Heart right ventricle (tissue), 16 donors: ENCODE data around the gene PPFIA2. TPM values are rescaled to one million over a fixed set of nuclear protein-coding genes. Genes with fewer than 3 reads are reported as not detected.

ENCODE experiments used
- ATAC-seq, 8 donors: fragments of 200-7000 bp; cut with Tn5 transposase; one replicate each; pipeline ENCODE4 v1.9.1; 2020; ENCODE audit warnings: mild to moderate bottlenecking in 8 of 8, moderate library complexity in 8 of 8, moderate number of reproducible peaks in 1 of 8
- DNase-seq, 2 donors: peaks; one replicate each; pipeline ENCODE4 v3.0.0-alpha.2; 2020
- H3K27ac ChIP-seq, 10 donors: fragments of 200-600 bp; sonication (generic) in 2 of 10; one replicate each; pipeline versions ENCODE4 v1.5.0 to v1.8.0; 2020 to 2022; ENCODE audit warnings: mild to moderate bottlenecking in 3 of 10
- H3K27me3 ChIP-seq, 7 donors: fragments of 200-600 bp; one replicate each; pipeline ENCODE4 v1.8.0; 2021 to 2022; ENCODE audit warnings: mild to moderate bottlenecking in 2 of 7
- H3K36me3 ChIP-seq, 9 donors: fragments of 200-600 bp; sonication (generic) in 1 of 9; one replicate each; pipeline versions ENCODE4 v1.5.0 to v1.8.0; 2020 to 2022; ENCODE audit warnings: mild to moderate bottlenecking in 2 of 9
- H3K4me1 ChIP-seq, 9 donors: fragments of 200-600 bp; sonication (generic) in 1 of 9; one replicate each; pipeline versions ENCODE4 v1.5.0 to v1.8.0; 2020 to 2022; ENCODE audit warnings: mild to moderate bottlenecking in 4 of 9
- H3K4me3 ChIP-seq, 10 donors: fragments of 200-600 bp; sonication (generic) in 2 of 10; one replicate each; pipeline versions ENCODE4 v1.5.0 to v1.8.0; 2020 to 2022; ENCODE audit warnings: mild to moderate bottlenecking in 7 of 10, moderate library complexity in 2 of 10
- H3K9me3 ChIP-seq, 11 donors: fragments of 200-600 bp in 10 of 11; sonication (generic) in 2 of 11; one replicate each; pipeline versions ENCODE4 v1.5.0 to v1.8.0; 2013 to 2022; ENCODE audit warnings: mild to moderate bottlenecking in 2 of 11, control low read depth in 1 of 11, moderate library complexity in 1 of 11
- CTCF ChIP-seq, 9 donors: fragments of 200-600 bp; sonication (generic) in 2 of 9; IDR thresholded peaks; one replicate each; pipeline versions ENCODE4 v1.5.0 to v1.8.0; 2021 to 2022; ENCODE audit warnings: antibody characterized with exemption in 9 of 9, mild to moderate bottlenecking in 5 of 9, moderate library complexity in 1 of 9
- WGBS, 2 donors: extraction: QIAGEN DNeasy Blood & Tissue Kit; methylation state at CpG; one replicate each; pipeline ENCODE4 v1.1.7; 2013; ENCODE audit warnings: inconsistent platforms in 1 of 2; 5-methylcytosine and 5-hydroxymethylcytosine counted together
- intact Hi-C, 10 donors: fragments of 100-400 bp; cut with DNase I; formaldehyde crosslinking; loops; one replicate each; pipeline versions ENCODE4 v1.11.1 to v1.14.2; 2022
- polyA plus RNA-seq, 2 donors: library from polyadenylated mRNA; stranded (reverse); fragments of 200-250 nt; gene quantifications; one replicate each; pipeline ENCODE4 v1.2.3, GENCODE V29; 2013
- total RNA-seq, 10 donors: library from RNA; stranded (reverse); fragmentation: NEBNext Ultra II Directional in 3 of 10; extraction: Animal tissue kit (Norgen Biotek cat#: 25700) in 3 of 10; gene quantifications; one replicate each; pipeline versions ENCODE4 v1.2.1 to v1.2.4, GENCODE V29; 2021 to 2023
- donor health status: Arrhythmogenic right ventricular cardiomyopathy.
- donor health status: ischemic (EF 13 %, LVEDD 7.1; RV severe dilation, severe dysfunction).
- donor health status: healthy with polysubstance abuse.
- donor health status: DM: no; HTN: yes; CAD: no.
- donor health status: DM: no; HTN: no; CAD: no.
- donor health status: ischemic (EF 25% LVEDD 6.9; RV normal size, moderate dysfunction).
- donor health status: ischemic (EF 25% LVEDD 5.7; RV mildly dilated, moderate dysfunction).
- donor health status: healthy.
- donor health status: DM: yes; HTN: yes; CAD: no.
- donor health status: Ischemic cardiomyopathy.
- donor health status: ischemic (EF 35%, LVEDD 5.7; RV mildly dilated, moderate dysfunction).
- donor health status: nonischemic (EF 11% LVEDD 7.7; RV severe dilation, severe dysfunction).
- donor health status: DM: yes; HTN: yes; CAD: no.
- donor health status: PGD.
- donor health status: ischemic (EF 29% LVEDD 5.4; RV normal size, mild dysfunction).
- donor health status: nonischemic (EF 23%, LVEDD 6.1; RV moderate dilation, normal function).

The PPFIA2 gene
- total and polyA plus RNA-seq, 12 donors: 0.15 to 1.3 (median 0.52) TPM; not detected in 1

DNA sequence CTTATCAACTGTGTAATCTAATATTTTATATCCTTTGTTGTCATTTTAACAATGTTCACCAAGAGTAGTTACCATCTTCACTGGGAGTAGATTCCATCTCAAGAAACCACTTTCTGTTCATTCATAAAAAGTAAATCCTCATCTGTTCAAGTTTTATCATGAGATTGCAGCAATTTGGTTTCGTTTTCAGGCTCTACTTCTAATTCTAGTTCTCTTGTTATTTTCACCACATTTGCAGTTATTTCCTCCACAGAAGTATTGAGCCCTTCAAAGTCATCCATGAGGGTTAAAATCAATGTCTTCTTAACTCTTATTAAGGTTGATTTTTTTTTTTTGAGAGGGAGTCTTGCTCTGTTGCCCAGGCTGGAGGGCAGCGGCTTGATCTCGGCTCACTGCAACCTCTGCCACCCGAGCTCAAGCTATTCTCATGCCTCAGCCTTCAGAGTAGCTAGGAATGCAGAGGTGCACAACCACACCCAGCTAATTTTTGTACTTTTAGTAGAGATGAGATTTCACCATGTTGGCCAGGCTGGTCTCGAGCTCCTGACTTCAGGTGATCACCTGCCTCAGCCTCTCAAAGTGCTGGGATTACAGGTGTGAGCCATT lies 404.7 kb downstream of the PPFIA2 start:
- TF ChIP-seq CTCF (IDR thresholded peaks at IDR 0.05): no peak
- intact Hi-C loops: no loop called here
- ATAC-seq (no peak), DNase-seq (no peak)
- no peaks in the 10 kb centered on the region for H3K36me3 ChIP-seq
- H3K4me1 ChIP-seq: no peaks in the 10 kb centered on the region
- 81 to 88% methylated on average over 5 of the region's 5 CpGs for WGBS, 2 donors
- H3K27me3 ChIP-seq: no peaks in the 10 kb centered on the region
- no peak overlapping the region for H3K4me3 ChIP-seq
- H3K27ac ChIP-seq: no peak overlapping the region
- no peaks in the 10 kb centered on the region for H3K9me3 ChIP-seq

DNA sequence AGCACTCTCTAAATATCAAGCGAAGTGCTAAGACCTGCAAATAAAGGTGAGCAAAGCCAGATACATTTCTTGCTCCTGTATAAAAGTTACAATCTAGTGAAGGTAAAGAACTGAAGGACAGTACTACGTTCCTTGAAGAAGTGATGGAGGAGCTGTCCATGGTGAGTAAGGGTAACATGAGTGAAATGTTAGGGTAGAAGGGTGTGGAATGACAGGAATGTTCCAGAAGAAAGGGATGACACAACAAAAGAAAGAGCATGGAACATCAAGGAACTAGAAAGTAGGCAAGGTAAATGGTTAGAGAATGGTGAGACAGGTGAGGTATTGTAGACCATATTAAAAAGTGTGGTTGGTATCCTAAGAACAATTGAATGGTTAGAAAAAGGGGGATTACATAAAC lies 408.8 kb downstream of the PPFIA2 start:
- no peak for ATAC-seq
- TF ChIP-seq CTCF (IDR thresholded peaks at IDR 0.05): no peak
- Histone ChIP-seq H3K4me1 (no peaks in the 10 kb centered on the region), H3K4me3 (no peak overlapping the region), H3K9me3 (no peaks in the 10 kb centered on the region), H3K36me3 (no peaks in the 10 kb centered on the region), H3K27me3 (no peaks in the 10 kb centered on the region), H3K27ac (no peak overlapping the region)
- intact Hi-C loops: no loop called here
- no peak for DNase-seq
- WGBS, 2 donors: 68 to 69% methylated on average over 2 of the region's 2 CpGs

DNA sequence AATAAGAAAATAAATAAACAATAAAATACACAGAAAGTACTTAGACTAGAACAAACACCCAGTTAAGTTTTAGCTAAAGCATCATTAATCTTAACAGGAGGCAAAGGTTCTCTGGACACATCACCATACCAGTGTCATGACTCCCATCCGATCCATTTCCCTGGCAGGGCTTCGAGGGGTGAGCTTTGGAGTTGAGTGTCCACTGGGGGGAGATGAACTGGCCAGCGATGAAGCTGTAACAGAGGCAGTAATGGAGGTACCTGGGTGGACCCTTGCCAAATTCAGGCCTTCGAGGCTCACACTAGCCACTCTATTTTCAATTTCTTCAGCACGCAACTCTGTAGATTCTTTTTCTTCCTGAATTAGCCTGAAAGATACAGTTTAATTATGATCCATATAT lies 411.7 kb downstream of the PPFIA2 start:
- no peak for DNase-seq
- 76 to 85% methylated on average over 5 of the region's 5 CpGs for WGBS, 2 donors
- TF ChIP-seq CTCF (IDR thresholded peaks at IDR 0.05): no peak
- intact Hi-C loops: no loop called here
- Histone ChIP-seq H3K9me3 (no peaks in the 10 kb centered on the region), H3K27me3 (no peaks in the 10 kb centered on the region), H3K4me1 (no peaks in the 10 kb centered on the region), H3K36me3 (no peaks in the 10 kb centered on the region), H3K4me3 (no peak overlapping the region), H3K27ac (no peak overlapping the region)
- ATAC-seq: no peak

- ATAC-seq: no peak
- no peak for DNase-seq
- H3K4me1 ChIP-seq: no peaks in the 10 kb centered on the region
- H3K9me3 ChIP-seq: no peaks in the 10 kb centered on the region
- no peaks in the 10 kb centered on the region for H3K36me3 ChIP-seq
- no peaks in the 10 kb centered on the region for H3K27me3 ChIP-seq
- no peak overlapping the region for H3K27ac ChIP-seq
- no peak overlapping the region for H3K4me3 ChIP-seq
- TF ChIP-seq CTCF (IDR thresholded peaks at IDR 0.05): no peak
- intact Hi-C loops: no loop called here
- 69 to 84% methylated on average over 5 of the region's 5 CpGs for WGBS, 2 donors
Measured at GRCh38 chr12:81340910-81341309, 418.2 kb downstream of the PPFIA2 start.
